Stimulated activated CD8-positive, alpha-beta memory T cell treated with anti-CD3 and anti-CD28 coated beads, Interleukin-4, amount 100 ng/mL, for 48 hours (primary cell): ENCODE results near the gene ADGRD1.

ENCODE experiments used
- DNase-seq: peaks from one replicate; pipeline ENCODE4 v3.0.0-alpha.2; 2020

The ADGRD1 gene

DNA sequence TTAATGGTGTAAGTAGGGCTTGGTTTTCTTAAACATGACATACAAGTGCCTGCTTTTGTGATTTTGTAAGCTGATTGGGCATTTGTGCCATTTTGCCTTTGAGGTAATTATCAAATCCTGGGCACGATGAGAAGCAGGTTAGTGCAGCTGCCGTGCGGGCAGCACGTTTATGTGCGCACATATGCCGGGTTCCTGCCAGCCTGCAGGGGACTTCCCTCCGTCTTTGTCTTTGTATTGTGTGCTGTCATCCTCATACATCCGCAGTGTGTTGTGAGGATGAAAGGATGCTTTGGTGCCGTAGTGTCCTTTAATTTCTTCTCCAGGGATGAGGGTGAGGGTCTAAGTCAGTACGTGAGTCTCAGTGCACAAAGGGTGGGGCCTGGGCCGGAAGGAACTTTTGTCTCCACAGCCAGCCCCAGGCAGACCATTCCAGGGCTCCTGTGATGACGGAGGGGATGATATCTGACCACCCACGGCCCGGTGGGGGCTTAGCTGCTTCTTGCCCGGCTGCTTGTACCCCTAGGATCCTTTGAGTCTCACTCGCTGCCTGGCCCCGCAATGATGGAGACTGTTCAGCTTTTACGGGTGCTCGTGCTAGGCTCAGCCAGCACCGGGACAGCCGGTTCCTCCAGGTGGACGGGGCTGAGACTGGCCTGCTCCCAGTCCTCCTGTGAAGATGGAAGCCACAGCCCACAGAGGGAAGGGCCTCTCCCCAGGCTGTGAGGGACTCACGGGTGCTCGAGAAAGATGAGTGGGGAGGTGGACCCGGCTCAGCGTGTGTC lies 54.6 kb downstream of the ADGRD1 start:
- no peak for DNase-seq

- no peak for DNase-seq
Measured at GRCh38 chr12:131008913-131009270, 55.2 kb downstream of the ADGRD1 start.

GRCh38 chr12:131009595-131010395 lies 56.1 kb downstream of the ADGRD1 start:
- DNase-seq, result no peak

DNA sequence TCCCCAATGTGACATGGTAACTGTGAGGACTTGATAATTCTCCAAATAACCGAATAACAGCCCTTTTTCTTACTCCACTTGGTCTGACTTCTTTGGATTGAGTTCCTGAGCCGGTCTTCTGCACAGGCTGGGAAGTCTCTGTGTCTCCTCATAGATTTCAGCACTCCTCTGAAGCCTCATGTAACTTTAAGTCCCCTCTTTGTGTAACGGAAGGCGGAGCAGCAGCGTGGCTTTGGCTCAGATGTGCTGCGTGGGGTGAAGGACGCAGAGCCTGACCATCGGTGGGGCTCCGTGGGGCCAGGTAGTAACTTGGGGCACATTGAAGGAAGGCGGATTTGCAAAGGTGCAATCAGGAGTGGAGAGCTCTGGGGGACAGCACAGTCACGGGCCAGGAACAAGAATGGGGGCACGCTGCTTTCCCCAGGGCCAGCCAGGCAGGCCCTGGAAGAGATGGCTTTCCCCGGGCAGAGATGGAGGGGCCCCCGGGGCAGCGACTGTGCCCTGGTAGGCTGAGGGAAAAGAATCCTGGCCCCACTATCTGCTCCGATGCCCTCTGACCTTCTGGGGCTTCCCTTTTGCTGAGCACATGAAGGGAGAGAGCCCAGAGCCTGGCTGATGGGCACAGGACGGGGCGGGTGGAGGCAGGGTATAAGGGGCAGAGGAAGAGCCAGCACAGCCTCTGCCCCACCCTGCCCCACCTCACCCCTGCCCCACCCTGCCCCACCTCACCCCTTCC lies 56.9 kb downstream of the ADGRD1 start:
- DNase-seq, result no peak

DNA sequence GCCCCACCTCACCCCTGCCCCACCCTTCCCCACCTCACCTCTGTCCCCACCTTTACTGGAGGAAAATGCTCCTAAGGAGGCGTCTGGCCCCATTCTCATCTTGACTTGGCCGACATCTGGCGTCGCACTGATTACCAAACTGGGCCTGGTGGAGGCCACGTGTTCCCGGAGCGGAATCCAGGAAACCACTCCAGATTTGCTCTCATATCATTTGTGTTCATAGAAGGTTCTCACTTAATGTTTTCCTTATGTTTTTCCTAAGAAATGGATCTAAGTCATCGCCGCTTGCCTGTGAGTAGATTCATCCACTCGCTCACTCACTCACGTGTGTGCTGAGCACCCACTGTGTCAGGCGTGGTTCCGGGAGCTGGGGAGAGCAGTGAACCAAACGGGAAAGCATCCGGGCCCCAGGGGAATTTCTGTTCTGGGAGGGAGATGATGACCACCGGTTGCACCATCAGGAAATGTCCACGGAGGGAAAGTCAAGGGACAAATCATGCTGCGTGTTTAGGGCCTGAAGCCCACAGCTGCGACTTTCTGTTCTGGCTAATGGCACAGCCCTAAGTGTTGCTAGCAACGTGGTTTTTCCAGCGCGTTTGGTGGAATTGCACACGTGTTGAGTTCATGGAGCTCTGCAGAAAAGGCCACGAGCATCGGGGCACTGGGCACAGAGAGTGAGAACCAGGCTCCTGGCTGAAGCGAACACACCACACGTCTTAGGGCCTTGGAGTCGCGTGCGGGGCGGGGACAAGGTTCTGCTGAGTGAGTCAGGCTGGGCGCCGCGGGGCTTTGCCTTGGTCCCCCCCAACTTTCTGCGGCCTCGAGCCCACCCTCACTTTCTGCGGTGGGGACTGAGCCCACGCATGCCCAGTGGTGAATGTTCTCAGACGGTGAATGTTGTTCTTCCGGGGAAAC lies 57.7 kb downstream of the ADGRD1 start:
- no peak for DNase-seq

- no peak for DNase-seq
Measured at GRCh38 chr12:131012279-131013069, 58.8 kb downstream of the ADGRD1 start.

GRCh38 chr12:131013118-131013517 lies 59.4 kb downstream of the ADGRD1 start:
- DNase-seq, result no peak

GRCh38 chr12:131014343-131014742 lies 60.6 kb downstream of the ADGRD1 start:
- DNase-seq, result no peak

DNA sequence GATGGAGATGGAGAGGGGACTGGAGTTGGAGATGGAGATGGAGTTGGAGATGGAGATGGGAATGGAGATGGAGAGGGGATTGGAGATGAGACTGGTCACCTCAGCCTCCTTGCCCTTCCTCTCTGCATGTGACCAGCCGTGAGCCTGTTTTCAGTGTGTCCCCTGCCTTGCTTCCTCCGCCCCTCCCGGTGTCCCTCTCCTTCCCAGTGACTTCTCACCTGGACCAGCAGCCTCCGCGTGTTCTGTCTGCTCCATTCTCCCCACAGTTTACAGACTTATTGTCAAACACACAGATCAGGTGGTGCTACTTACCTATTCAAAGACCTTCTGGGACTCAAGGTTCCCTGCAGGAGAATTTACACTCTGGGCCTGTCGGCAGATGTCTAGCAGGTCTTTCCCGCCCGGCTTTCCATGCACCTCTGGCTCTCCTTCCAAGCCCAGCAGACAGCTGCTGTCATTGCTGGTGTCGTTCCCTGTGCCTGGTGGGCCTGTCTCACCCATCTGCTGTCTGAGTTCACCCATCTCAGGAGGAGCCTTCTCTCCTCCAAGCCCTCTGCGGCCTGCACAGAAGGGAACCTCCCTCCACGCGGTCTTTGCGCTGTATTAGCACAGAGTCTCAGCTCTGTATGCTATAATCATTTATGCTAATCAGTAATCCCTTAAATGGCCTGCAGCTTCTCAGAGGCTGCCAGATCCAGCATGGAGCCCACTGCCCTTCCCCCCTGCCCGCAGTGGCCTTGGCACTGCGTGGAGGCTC lies 62.1 kb downstream of the ADGRD1 start:
- no peak for DNase-seq

DNA sequence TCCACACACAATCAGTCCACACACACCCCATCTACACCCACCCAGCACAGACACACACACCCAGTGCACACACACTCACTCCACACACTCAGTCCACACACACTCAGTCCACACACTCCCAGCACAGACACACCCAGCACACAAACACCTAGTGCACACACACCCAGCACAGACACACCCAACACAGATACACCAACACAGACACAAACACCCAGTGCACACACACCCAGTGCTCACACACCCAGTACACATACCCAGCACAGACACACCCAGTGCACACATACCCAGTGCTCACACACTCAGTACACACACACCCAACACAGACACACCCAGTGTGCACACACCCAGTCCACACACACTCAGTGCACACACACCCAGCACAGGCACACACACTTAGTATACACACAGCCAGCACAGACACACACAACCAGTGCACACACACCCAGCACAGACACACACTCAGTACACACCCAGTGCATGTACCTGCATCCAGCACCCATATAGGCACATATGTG lies 63.8 kb downstream of the ADGRD1 start:
- no peak for DNase-seq

DNA sequence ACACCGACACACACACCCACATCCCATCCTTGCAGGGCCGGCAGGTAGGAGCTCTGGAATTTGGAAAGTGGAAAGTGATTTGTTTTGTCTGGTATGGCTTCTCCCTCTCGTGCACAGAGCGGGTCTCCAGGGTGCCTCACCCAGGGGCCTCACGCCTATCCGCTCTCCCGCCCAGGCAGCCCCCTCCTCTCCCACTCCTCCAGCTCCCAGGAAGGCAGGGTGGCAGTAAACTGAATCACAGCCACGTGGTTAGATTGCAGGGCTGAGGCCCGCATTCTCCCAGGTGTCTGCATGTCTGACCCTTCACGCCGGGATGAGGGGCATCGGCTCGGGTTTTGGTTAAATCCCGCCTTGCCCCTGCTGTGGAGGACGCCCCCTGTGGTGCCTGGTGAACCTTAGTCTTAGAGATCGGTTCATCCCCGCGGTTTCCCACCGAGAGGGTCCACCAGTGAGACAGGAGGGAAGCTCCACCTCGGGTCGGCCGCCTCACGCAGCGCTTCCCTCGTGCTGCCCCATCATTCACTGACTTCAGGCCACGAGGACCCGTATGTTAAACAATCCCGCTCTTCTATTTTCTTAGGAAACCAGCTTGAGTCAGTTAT lies 64.4 kb downstream of the ADGRD1 start:
- no peak for DNase-seq

DNA sequence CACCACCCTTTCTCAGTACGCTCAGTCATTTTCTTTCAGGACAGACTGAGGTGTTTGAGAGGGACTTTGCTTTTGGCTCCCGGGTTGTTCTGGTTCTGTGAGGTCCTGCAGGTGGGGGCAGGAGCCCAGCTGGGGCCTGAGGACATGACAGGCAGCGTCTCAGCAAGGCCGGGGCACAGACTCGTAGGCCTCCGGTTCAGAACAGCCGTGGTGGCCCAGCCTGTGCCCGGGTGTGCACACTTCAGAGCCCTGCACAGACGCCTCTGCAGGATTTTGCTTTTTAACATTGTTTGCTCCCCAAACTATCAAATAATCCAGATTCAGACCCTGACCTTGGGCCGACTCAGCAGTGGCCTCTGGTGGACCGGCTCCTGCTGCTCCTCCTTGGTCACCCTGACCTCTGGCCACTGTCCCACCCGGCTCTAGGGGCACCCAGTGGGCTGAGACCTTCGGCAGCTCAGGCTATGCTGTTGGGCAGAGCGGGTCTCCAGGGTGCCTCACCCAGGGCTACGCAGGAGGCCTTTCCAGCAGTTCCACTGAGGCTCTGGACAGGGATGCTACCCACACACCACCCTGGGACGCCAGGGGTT lies 65.2 kb downstream of the ADGRD1 start:
- DNase-seq, result no peak

- DNase-seq, result no peak
Measured at GRCh38 chr12:131020326-131021153, 66.8 kb downstream of the ADGRD1 start.

DNA sequence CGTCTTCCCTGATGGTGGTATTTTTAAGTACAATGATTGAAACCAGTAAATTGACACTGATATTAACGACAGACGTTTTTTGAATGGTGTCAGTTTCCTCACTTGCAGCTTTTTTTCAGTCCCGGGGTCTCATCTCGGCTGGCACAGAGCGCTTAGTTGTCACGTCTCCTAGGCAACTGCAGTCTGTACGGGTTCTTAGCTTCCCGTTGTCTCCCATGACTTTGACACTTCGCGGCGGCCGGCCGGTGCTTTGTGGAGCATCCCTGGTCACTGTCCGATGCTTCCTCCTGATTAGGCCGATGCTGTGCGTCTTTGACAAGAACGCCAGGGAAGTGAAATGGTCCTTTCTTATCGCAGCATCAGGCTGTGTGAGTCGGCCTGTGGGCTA lies 67.4 kb downstream of the ADGRD1 start:
- DNase-seq, result no peak

- DNase-seq, result no peak
Measured at GRCh38 chr12:131024026-131024425, 70.3 kb downstream of the ADGRD1 start.

GRCh38 chr12:131024721-131025120 lies 71.0 kb downstream of the ADGRD1 start:
- DNase-seq, result no peak

- DNase-seq, result no peak
Measured at GRCh38 chr12:131025234-131025633, 71.5 kb downstream of the ADGRD1 start.

GRCh38 chr12:131025939-131026702 lies 72.4 kb downstream of the ADGRD1 start:
- no peak for DNase-seq
